DOHH2 (cell line): ENCODE measurements around the gene MCUB.

Experiments
- CTCF ChIP-seq: fragments of 200-600 bp; sonication (generic); IDR thresholded peaks from one replicate; pipeline ENCODE4 v1.5.1; 2014; ENCODE audit warnings: antibody characterized with exemption, mild to moderate bottlenecking, low read depth, low read length; ENCODE audit not compliant: poor library complexity, severe bottlenecking
- EZH2phosphoT487 ChIP-seq: fragments of 200-600 bp; sonication (generic); IDR thresholded peaks from 2 replicates; pipeline ENCODE4 v1.6.1; 2017; ENCODE audit warnings: borderline replicate concordance, mild to moderate bottlenecking, antibody characterized with exemption, low read length, moderate library complexity, mixed read lengths

- TF ChIP-seq CTCF (no peak), EZH2phosphoT487 (no peak)
Measured at GRCh38 chr4:109560687-109561461, 828 bp downstream of the MCUB start.
